ENCODE results near the gene NUDT4.

Gene NUDT4

GRCh38 chr12:93377252-93378195, at the start of gene NUDT4:
Gene NUDT4, plus strand, starts transcription at chr12:93377925. Its CDS starts 398 bp downstream, at chr12:93378323.
- DNase-seq (ENCODE audit: low read depth in 2 of 2) = peak; percentile 97 to 99

GRCh38 chr12:93333054-93333453, 44.7 kb upstream of the NUDT4 start:
- DNase-seq (ENCODE audit: low read depth in 2 of 2) = no peak

GRCh38 chr12:93333828-93334227, 43.9 kb upstream of the NUDT4 start:
- no peak for DNase-seq (ENCODE audit: low read depth in 2 of 2)

GRCh38 chr12:93335603-93336162, 42.0 kb upstream of the NUDT4 start:
- no peak for DNase-seq (ENCODE audit: low read depth in 2 of 2)

GRCh38 chr12:93336291-93336741, 41.4 kb upstream of the NUDT4 start:
- no peak for DNase-seq (ENCODE audit: low read depth in 2 of 2)

- DNase-seq (ENCODE audit: low read depth in 2 of 2) = no peak
These were observed 39.1 kb upstream of the NUDT4 start for GRCh38 chr12:93338598-93338997.

GRCh38 chr12:93339695-93340094, 38.0 kb upstream of the NUDT4 start:
- DNase-seq (ENCODE audit: low read depth in 2 of 2) = no peak

- no peak for DNase-seq (ENCODE audit: low read depth in 2 of 2)
These were observed 36.2 kb upstream of the NUDT4 start for GRCh38 chr12:93341409-93342049.

GRCh38 chr12:93347054-93347785, 30.5 kb upstream of the NUDT4 start:
- DNase-seq (ENCODE audit: low read depth in 2 of 2) = no peak

GRCh38 chr12:93348575-93349435, 28.9 kb upstream of the NUDT4 start:
- DNase-seq (ENCODE audit: low read depth in 2 of 2) = no peak

GRCh38 chr12:93351726-93352125, 26.0 kb upstream of the NUDT4 start:
- no peak for DNase-seq (ENCODE audit: low read depth in 2 of 2)

- DNase-seq (ENCODE audit: low read depth in 2 of 2) = no peak
These were observed 25.4 kb upstream of the NUDT4 start for GRCh38 chr12:93352321-93352720.

GRCh38 chr12:93356214-93356613, 21.5 kb upstream of the NUDT4 start:
- DNase-seq (ENCODE audit: low read depth in 2 of 2) = no peak

GRCh38 chr12:93358058-93358457, 19.7 kb upstream of the NUDT4 start:
- no peak for DNase-seq (ENCODE audit: low read depth in 2 of 2)

- DNase-seq (ENCODE audit: low read depth in 2 of 2) = no peak
These were observed 18.9 kb upstream of the NUDT4 start for GRCh38 chr12:93358821-93359220.

- DNase-seq (ENCODE audit: low read depth in 2 of 2) = no peak
These were observed 17.0 kb upstream of the NUDT4 start for GRCh38 chr12:93360688-93361087.

- DNase-seq (ENCODE audit: low read depth in 2 of 2) = no peak
These were observed 16.4 kb upstream of the NUDT4 start for GRCh38 chr12:93361151-93361919.

- no peak for DNase-seq (ENCODE audit: low read depth in 2 of 2)
These were observed 13.9 kb upstream of the NUDT4 start for GRCh38 chr12:93363841-93364297.

- DNase-seq (ENCODE audit: low read depth in 2 of 2) = no peak
These were observed 11.9 kb upstream of the NUDT4 start for GRCh38 chr12:93365616-93366405.
